ENCODE data around the gene S100A11. TPM values are rescaled to one million over a fixed set of nuclear protein-coding genes. Genes with fewer than 3 reads are reported as not detected.

The S100A11 gene
- total RNA-seq, 6 experiments from 2014 or later: 1,164 to 1,256 (median 1,179) TPM

DNA sequence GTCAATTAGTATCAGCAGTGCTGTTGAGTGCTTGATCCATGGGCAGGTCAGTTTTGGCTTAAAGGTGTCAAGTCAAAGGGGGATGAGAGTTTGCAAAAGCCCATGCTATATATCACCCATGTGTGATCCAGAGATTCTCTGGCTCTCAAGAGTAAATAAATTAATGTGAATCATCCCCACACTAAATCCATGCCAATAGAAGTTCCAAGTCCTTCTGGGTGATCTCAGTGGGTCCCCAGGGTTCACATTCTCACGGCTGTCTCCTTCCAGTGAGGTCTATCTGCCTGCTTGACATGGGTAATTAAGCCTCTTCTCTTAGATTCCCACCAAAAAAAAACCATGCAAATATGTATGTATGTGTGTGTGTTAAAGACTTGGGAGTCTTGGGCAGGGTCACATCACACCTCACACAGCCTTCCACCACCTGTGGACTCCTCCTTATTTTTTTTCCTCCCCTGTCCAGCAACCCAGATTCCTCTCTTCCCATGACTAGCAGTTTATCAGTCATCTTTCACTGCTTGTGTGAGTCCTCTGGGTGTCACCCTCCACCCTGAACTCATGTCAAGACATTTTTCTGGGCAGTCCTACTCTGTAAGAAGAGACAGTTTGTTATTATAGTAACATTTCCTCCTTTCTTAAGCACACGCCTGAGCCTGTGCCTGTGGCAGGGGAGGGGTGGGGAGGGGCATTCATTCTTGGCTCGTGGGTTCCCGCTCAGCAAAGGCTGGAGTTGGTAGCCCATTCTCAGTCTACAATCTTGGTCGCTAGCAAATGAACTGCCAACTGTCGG, 14.3 kb upstream of the S100A11 start:
- DNase-seq: peak; percentile 28
- Mint-ChIP-seq H3K9me3 (no peaks in the 10 kb centered on the region), H3K4me3 (no peak overlapping the region), H3K36me3 (ENCODE audit: low read depth) (no peaks in the 10 kb centered on the region), H3K27me3 (ENCODE audit: insufficient read depth) (peaks cover 26% of the 10 kb centered on the region), H3K27ac (no peak overlapping the region), H3K4me1 (ENCODE audit: low read depth) (peaks cover 44% of the 10 kb centered on the region)
- TF ChIP-seq CTCF (IDR thresholded peaks at IDR 0.05): no peak

DNA sequence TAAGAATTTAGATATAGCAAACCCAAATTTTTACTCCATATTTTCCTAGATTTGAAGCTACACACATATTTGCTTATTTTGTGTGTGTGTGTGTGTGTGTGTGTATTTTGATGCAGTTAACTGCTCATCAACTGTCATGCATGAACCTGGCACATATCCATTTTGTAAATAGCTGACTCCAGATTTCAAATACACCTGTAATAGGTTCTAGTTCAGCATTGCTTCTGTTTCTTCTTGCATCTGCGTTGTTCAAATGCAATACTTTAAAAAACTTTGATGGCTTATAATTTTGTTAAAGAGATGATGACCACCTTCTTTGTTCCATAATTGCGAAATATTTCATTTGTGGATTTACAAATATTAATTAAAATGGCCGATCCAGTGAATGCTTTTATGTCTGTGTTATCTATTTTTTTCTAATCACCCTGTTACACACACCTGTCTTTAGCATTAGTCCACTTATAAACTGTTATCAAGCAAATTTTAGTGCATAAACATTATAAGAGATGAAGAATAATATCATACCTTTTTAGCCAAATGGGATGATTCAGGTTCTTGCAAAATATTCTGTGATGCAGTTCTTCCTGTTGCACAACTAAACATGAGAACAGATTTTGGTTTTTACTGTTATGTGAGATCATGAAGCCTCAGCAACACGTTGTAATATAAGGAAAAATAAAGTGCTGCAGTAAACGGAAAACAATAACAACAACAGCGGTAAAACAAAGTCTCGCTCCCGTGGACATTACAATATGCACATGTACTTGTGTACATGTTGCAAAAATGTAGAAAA, 12.7 kb upstream of the S100A11 start:
- peak; percentile 32 for DNase-seq
- peaks cover 17% of the 10 kb centered on the region for H3K27me3 Mint-ChIP-seq (ENCODE audit: insufficient read depth)
- H3K36me3 Mint-ChIP-seq (ENCODE audit: low read depth): no peaks in the 10 kb centered on the region
- H3K27ac Mint-ChIP-seq: peak overlapping the region; percentile 28
- TF ChIP-seq CTCF (IDR thresholded peaks at IDR 0.05): no peak
- H3K4me3 Mint-ChIP-seq: no peak overlapping the region
- H3K9me3 Mint-ChIP-seq: no peaks in the 10 kb centered on the region
- H3K4me1 Mint-ChIP-seq (ENCODE audit: low read depth): peaks cover 44% of the 10 kb centered on the region

- no peak for TF ChIP-seq CTCF (IDR thresholded peaks at IDR 0.05)
These were observed 11.7 kb upstream of the S100A11 start for GRCh38 chr1:152048416-152049009.

GRCh38 chr1:152047730-152048415, 11.1 kb upstream of the S100A11 start:
- peak; percentile 76 for TF ChIP-seq CTCF (IDR thresholded peaks at IDR 0.05)

More at GRCh38 chr1:152048416-152049009, 11.7 kb upstream of the S100A11 start:
- H3K4me1 Mint-ChIP-seq (ENCODE audit: low read depth): peaks cover 44% of the 10 kb centered on the region
- peak overlapping the region; percentile 98 for H3K27ac Mint-ChIP-seq
- no peaks in the 10 kb centered on the region for H3K9me3 Mint-ChIP-seq
- no peaks in the 10 kb centered on the region for H3K36me3 Mint-ChIP-seq (ENCODE audit: low read depth)
- H3K27me3 Mint-ChIP-seq (ENCODE audit: insufficient read depth): peaks cover 7% of the 10 kb centered on the region
- H3K4me3 Mint-ChIP-seq: peak overlapping the region; percentile 82
- peak; percentile 87 for DNase-seq

DNA sequence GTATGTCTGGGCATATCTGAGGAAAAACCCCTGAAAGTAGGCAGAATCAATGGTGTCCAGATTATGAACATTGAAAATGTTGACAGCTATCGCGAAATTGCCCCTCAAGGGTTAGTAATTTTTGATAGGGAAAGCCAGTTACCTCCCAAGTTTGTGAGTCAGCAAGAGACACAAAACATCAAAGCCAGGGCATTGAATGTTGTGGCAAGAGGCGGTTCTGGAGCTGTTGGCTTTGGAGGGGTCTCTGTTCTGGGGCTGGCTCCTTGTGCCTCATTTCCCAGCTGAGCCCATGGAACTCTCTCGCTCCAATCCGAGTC, 10.6 kb upstream of the S100A11 start:
- no peak for DNase-seq
- Mint-ChIP-seq H3K4me1 (ENCODE audit: low read depth) (peaks cover 44% of the 10 kb centered on the region), H3K27ac (peak overlapping the region; percentile 98), H3K4me3 (peak overlapping the region; percentile 81), H3K27me3 (ENCODE audit: insufficient read depth) (peaks cover 1% of the 10 kb centered on the region; the same call in 1 of the 2 replicates), H3K9me3 (no peaks in the 10 kb centered on the region), H3K36me3 (ENCODE audit: low read depth) (no peaks in the 10 kb centered on the region)
- TF ChIP-seq CTCF (IDR thresholded peaks at IDR 0.05): no peak

More at GRCh38 chr1:152047730-152048415, 11.1 kb upstream of the S100A11 start:
- peaks cover 1% of the 10 kb centered on the region; the same call in 1 of the 2 replicates for H3K27me3 Mint-ChIP-seq (ENCODE audit: insufficient read depth)
- DNase-seq: peak; percentile 100
- H3K4me3 Mint-ChIP-seq: peak overlapping the region; percentile 82
- no peaks in the 10 kb centered on the region for H3K9me3 Mint-ChIP-seq
- H3K36me3 Mint-ChIP-seq (ENCODE audit: low read depth): no peaks in the 10 kb centered on the region
- peaks cover 44% of the 10 kb centered on the region for H3K4me1 Mint-ChIP-seq (ENCODE audit: low read depth)
- peak overlapping the region; percentile 98 for H3K27ac Mint-ChIP-seq

All from HFFc6 (cell line).